IPS-15b (cell line): Measurements from ENCODE around the gene TRAM2.

ENCODE experiments used
- H3K27me3 ChIP-seq: one replicate; pipeline ENCODE4 v1.6.1; 2013; ENCODE audit warnings: low read length; ENCODE audit not compliant: control insufficient read depth, insufficient read depth
- H3K36me3 ChIP-seq: one replicate; pipeline ENCODE4 v1.6.1; 2013; ENCODE audit warnings: low read length; ENCODE audit not compliant: control insufficient read depth, insufficient read depth
- H3K4me1 ChIP-seq: one replicate; pipeline ENCODE4 v1.6.1; 2013; ENCODE audit warnings: mild to moderate bottlenecking, low read length; ENCODE audit not compliant: control insufficient read depth, insufficient read depth
- H3K4me3 ChIP-seq: one replicate; pipeline ENCODE4 v1.5.1; 2013; ENCODE audit warnings: low read depth, low read length
- H3K9ac ChIP-seq: one replicate; pipeline ENCODE4 v1.6.1; 2013; ENCODE audit warnings: low read depth, mild to moderate bottlenecking, low read length
- H3K9me3 ChIP-seq: one replicate; pipeline ENCODE4 v1.6.1; 2013; ENCODE audit warnings: mild to moderate bottlenecking, low read length; ENCODE audit not compliant: control insufficient read depth, insufficient read depth

TRAM2 gene

DNA sequence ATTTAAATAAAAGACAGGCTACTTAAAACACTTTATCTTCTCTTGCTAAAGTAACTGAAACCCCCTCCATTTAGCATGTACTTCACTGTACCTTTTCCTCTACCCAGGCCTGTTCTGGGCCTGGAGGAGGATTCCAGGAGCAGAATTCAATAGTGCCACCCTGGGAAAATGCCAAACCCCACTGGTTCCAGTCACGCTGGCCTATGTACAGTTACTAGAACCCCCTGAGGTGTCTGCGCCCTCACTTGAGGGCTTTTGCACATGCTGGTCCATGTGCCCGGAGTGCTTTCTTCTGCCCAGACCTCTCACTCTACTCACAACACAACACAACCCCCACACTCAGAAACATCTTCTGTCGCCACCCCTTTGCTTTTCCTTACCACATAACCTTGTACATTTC, 45.5 kb downstream of the TRAM2 start:
- H3K4me3 ChIP-seq, result no peak overlapping the region
- no peaks in the 10 kb centered on the region for H3K27me3 ChIP-seq
- no peak overlapping the region for H3K9ac ChIP-seq
- no peaks in the 10 kb centered on the region for H3K36me3 ChIP-seq
- H3K4me1 ChIP-seq, result no peaks in the 10 kb centered on the region
- no peaks in the 10 kb centered on the region for H3K9me3 ChIP-seq

DNA sequence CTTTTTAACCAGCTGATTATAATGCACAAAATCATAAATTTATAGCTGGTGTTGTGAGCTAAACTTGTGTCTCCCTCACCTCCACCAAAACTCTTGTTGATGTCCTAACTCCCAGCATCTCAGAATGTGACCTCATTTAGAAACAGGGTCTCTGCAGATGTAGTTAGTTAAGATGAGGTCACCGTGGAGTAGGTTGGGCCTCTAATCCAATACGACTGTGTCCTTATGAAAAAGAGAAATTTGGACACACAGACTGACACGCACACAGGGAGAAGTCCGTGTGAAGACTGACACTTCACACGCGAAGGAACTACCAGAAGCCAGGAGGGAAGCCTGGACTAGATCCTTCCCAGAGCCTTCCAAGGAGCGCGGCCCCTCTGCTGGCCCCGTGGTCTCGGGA, 46.5 kb downstream of the TRAM2 start:
- Histone ChIP-seq H3K4me3 (no peak overlapping the region), H3K27me3 (no peaks in the 10 kb centered on the region), H3K4me1 (no peaks in the 10 kb centered on the region), H3K9ac (no peak overlapping the region), H3K36me3 (no peaks in the 10 kb centered on the region), H3K9me3 (no peaks in the 10 kb centered on the region)

DNA sequence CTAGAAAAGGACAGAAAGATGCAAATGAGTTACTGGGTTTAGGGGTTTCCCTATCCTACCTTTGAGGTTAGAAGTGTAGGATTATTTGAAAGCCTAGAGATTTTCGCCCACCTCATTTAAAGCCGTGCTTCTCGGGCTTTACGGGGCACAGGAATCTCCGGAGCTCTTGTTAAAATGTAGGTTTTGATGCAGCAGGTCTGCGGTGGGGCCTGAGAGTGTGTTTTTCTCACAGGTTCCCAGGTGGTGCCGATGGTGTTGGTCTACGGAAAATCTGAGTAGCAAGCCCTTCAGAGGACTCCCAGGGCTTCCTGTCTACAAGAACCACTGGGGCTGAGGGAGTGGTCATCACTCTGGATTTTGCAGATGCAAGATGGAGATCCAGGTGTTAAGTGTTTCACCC, 47.5 kb downstream of the TRAM2 start:
- Histone ChIP-seq H3K9me3 (no peaks in the 10 kb centered on the region), H3K9ac (no peak overlapping the region), H3K36me3 (no peaks in the 10 kb centered on the region), H3K4me3 (no peak overlapping the region), H3K27me3 (no peaks in the 10 kb centered on the region), H3K4me1 (no peaks in the 10 kb centered on the region)

GRCh38 chr6:52527436-52527835, 49.4 kb downstream of the TRAM2 start:
- Histone ChIP-seq H3K27me3 (no peaks in the 10 kb centered on the region), H3K9ac (no peak overlapping the region), H3K4me1 (no peaks in the 10 kb centered on the region), H3K4me3 (no peak overlapping the region), H3K9me3 (no peaks in the 10 kb centered on the region), H3K36me3 (no peaks in the 10 kb centered on the region)

DNA sequence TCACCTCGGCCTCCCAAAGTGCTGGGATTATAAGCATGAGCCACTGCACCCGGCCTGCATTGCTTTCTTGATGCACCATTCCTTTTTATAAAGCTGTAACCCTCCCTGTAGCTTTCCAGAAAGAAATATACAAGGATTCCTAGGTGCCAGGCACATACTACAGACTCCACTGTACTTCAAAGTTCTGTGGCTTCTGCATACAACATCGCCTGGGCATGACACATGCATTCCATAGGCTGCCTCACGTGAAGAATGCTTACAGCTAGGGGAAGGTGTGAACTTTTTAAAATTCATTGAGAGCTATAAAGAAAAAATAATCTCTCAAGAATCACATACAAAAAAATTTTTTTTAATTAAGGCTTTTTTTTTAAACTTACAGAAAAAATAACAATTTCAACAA, 50.2 kb downstream of the TRAM2 start:
- Histone ChIP-seq H3K9me3 (no peaks in the 10 kb centered on the region), H3K4me1 (no peaks in the 10 kb centered on the region), H3K27me3 (no peaks in the 10 kb centered on the region), H3K4me3 (no peak overlapping the region), H3K36me3 (no peaks in the 10 kb centered on the region), H3K9ac (no peak overlapping the region)

GRCh38 chr6:52524918-52525317, 51.9 kb downstream of the TRAM2 start:
- Histone ChIP-seq H3K9ac (no peak overlapping the region), H3K27me3 (no peaks in the 10 kb centered on the region), H3K4me3 (no peak overlapping the region), H3K36me3 (no peaks in the 10 kb centered on the region), H3K9me3 (no peaks in the 10 kb centered on the region), H3K4me1 (no peaks in the 10 kb centered on the region)

DNA sequence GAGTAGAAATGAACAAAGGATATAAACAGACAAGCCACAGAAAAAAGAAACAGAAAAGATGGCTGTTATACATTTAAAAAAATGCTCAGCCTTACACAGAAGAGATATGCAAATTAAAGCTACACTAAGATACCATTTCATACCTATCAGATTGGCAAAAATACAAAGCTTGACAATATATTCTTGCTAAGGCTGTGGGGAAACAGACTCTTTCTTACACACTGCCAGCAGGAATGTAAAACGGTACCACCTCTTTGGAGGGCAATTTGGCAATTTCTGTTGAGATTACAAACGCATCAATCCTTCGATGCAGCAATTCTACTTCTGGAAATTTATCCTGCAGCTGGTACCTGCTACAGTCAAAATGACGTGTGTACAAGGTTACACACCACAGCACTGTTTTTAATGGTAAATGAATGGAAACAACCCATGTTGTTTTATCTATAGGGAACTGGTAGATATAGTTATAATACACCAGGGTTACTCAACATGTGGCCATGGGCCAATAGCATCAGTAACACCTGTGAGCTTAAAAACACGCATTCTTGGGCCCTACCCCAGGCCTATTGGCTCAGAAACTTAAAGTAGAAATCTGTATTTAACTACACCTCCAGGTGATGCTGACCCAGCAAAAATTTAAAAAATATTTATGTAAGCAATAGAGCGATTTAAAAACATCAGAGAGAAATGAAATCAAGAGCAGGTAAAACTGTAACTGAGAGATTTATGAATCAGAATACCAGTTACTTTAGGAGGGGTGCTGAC, 53.3 kb downstream of the TRAM2 start:
- Histone ChIP-seq H3K36me3 (no peaks in the 10 kb centered on the region), H3K9me3 (no peaks in the 10 kb centered on the region), H3K4me1 (no peaks in the 10 kb centered on the region), H3K4me3 (no peak overlapping the region), H3K27me3 (no peaks in the 10 kb centered on the region), H3K9ac (no peak overlapping the region)

DNA sequence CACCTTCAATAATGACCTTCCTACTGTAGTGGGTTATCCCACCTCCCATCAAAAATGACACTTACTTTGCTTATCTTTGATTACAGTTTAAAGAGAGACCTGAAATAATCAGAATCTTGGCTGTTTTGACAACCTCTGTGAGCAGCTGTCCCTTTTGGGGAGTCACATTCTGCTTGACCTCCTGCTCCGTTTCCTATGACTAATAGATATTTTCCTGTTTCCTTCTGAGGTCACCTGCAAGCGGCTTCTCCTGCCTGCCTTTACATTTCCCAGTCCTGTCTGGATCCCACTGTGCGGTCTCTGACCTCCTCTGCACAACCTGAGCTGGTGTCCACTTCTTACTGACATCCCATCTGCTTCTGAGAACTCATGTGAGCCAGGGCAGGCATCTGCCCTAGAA, 54.2 kb downstream of the TRAM2 start:
- no peak overlapping the region for H3K9ac ChIP-seq
- no peaks in the 10 kb centered on the region for H3K27me3 ChIP-seq
- peaks cover 4% of the 10 kb centered on the region for H3K4me1 ChIP-seq
- H3K36me3 ChIP-seq, result no peaks in the 10 kb centered on the region
- H3K4me3 ChIP-seq, result no peak overlapping the region
- no peaks in the 10 kb centered on the region for H3K9me3 ChIP-seq

DNA sequence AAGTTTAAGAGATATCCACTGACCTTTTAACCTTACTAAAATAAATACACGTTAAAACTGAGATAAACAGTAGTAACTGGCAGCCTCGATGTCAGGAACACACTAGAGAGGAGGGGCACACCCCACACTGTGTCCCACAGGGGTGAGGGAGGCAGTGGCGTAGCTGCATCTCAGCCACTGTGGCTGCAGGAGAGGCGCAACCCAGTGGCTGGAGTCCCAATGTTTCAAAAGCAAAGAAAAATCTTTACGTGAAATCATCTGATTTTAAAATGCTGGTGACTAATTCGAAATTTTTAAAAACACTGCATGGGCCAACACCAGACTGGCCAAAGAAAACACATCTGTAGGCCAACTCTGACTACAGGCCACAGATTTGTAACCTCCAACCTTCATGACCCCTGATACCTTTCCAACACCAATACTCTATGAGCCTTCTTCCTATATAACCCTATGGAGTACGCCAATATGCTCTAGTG, 54.7 kb downstream of the TRAM2 start:
- Histone ChIP-seq H3K27me3 (no peaks in the 10 kb centered on the region), H3K36me3 (no peaks in the 10 kb centered on the region), H3K4me3 (no peak overlapping the region), H3K4me1 (peaks cover 5% of the 10 kb centered on the region), H3K9ac (no peak overlapping the region), H3K9me3 (no peaks in the 10 kb centered on the region)

DNA sequence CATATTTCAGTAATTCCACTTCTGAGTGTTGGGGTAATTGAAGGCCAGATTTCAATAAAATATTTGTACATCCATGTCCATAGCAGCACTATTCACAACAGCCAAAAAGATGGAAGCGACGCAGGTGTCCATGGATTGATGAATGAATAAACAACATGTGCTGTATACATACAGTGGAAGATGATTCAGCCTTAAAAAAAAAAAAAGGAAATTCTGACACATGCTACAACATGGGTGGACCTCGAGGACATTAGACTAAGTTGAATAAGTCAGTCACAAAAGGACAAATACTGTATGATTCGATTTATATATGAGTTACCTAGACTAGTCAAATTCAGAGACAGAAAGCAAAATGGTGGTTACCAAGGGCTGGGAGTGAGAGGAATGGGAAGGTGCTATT, 57.2 kb downstream of the TRAM2 start:
- H3K4me3 ChIP-seq, result no peak overlapping the region

GRCh38 chr6:52518279-52518945, 58.4 kb downstream of the TRAM2 start:
- peaks cover 8% of the 10 kb centered on the region for H3K36me3 ChIP-seq
- peaks cover 8% of the 10 kb centered on the region for H3K4me1 ChIP-seq
- H3K9ac ChIP-seq, result no peak overlapping the region
- H3K27me3 ChIP-seq, result no peaks in the 10 kb centered on the region
- H3K9me3 ChIP-seq, result no peaks in the 10 kb centered on the region
- H3K4me3 ChIP-seq, result no peak overlapping the region

More for the DNA sequence above, 57.2 kb downstream of the TRAM2 start:
- H3K36me3 ChIP-seq, result peaks cover 3% of the 10 kb centered on the region
- H3K4me1 ChIP-seq, result peaks cover 8% of the 10 kb centered on the region
- no peaks in the 10 kb centered on the region for H3K27me3 ChIP-seq
- H3K9ac ChIP-seq, result no peak overlapping the region
- no peaks in the 10 kb centered on the region for H3K9me3 ChIP-seq
